ENCODE measurements around the gene PTGES3.

The PTGES3 gene

GRCh38 chr12:56616244-56616643, 71.8 kb downstream of the PTGES3 start:
- in situ Hi-C loops (cut with MboI; ENCODE audit: low sequenced_read_pairs, unreplicated experiment): loop anchor here (25.0 kb wide), 1 partner anchor 104 kb away; the partner anchor contains the start of gene RBMS2
- TF ChIP-seq CTCF (IDR thresholded peaks at IDR 0.05; ENCODE audit: borderline replicate concordance, control extremely low read depth, extremely low read depth, insufficient read depth, missing control alignments): no peak
- DNase-seq (ENCODE audit: low spot score): no peak

GRCh38 chr12:56614627-56615026, 73.5 kb downstream of the PTGES3 start:
- no peak for TF ChIP-seq CTCF (IDR thresholded peaks at IDR 0.05; ENCODE audit: borderline replicate concordance, control extremely low read depth, extremely low read depth, insufficient read depth, missing control alignments)
- in situ Hi-C loops (cut with MboI; ENCODE audit: low sequenced_read_pairs, unreplicated experiment): loop anchor here (25.0 kb wide), 1 partner anchor 102 kb away; the partner anchor contains the start of gene RBMS2
- no peak for DNase-seq (ENCODE audit: low spot score)
